Measurements from ENCODE around the gene PTPRQ.

The PTPRQ gene

GRCh38 chr12:80443974-80444666 is at the start of gene PTPRQ:
TSS of gene PTPRQ (plus strand) at chr12:80444235. CDS start at chr12:80444346, 111 bp downstream.
- peak; percentile 70 for DNase-seq (ENCODE audit: low read depth)
- TF ChIP-seq CTCF (conservative IDR thresholded peaks at IDR 0.05; ENCODE audit: low read length) = no peak
- no peak within 1 kb of the TSS for H3K4me3 ChIP-seq (ENCODE audit: low read length)

GRCh38 chr12:80400571-80400991 is 43.5 kb upstream of the PTPRQ start:
- no peak for TF ChIP-seq CTCF (conservative IDR thresholded peaks at IDR 0.05; ENCODE audit: low read length)
- H3K4me3 ChIP-seq (ENCODE audit: low read length) = peak overlapping the region; percentile 60
- peak; percentile 12 for DNase-seq (ENCODE audit: low read depth)

- no peak for TF ChIP-seq CTCF (conservative IDR thresholded peaks at IDR 0.05; ENCODE audit: low read length)
- peak overlapping the region; percentile 60 for H3K4me3 ChIP-seq (ENCODE audit: low read length)
- no peak for DNase-seq (ENCODE audit: low read depth)
These were observed 42.8 kb upstream of the PTPRQ start for GRCh38 chr12:80401191-80401590.

GRCh38 chr12:80404629-80405028 is 39.4 kb upstream of the PTPRQ start:
- DNase-seq (ENCODE audit: low read depth) = no peak
- H3K4me3 ChIP-seq (ENCODE audit: low read length) = no peak overlapping the region
- TF ChIP-seq CTCF (conservative IDR thresholded peaks at IDR 0.05; ENCODE audit: low read length) = no peak

GRCh38 chr12:80406253-80406652 is 37.8 kb upstream of the PTPRQ start:
- no peak for TF ChIP-seq CTCF (conservative IDR thresholded peaks at IDR 0.05; ENCODE audit: low read length)
- no peak overlapping the region for H3K4me3 ChIP-seq (ENCODE audit: low read length)
- DNase-seq (ENCODE audit: low read depth) = no peak

- no peak overlapping the region for H3K4me3 ChIP-seq (ENCODE audit: low read length)
- TF ChIP-seq CTCF (conservative IDR thresholded peaks at IDR 0.05; ENCODE audit: low read length) = no peak
- no peak for DNase-seq (ENCODE audit: low read depth)
These were observed 32.2 kb upstream of the PTPRQ start for GRCh38 chr12:80411787-80412186.

GRCh38 chr12:80412343-80412953 is 31.6 kb upstream of the PTPRQ start:
- DNase-seq (ENCODE audit: low read depth) = peak; percentile 62
- no peak overlapping the region for H3K4me3 ChIP-seq (ENCODE audit: low read length)

More at GRCh38 chr12:80412343-80412953, 31.6 kb upstream of the PTPRQ start:
- peak; percentile 81 for TF ChIP-seq CTCF (conservative IDR thresholded peaks at IDR 0.05; ENCODE audit: low read length)

All from AG10803 (cell line).